GM21390 (cell line): ENCODE results near the gene SHISA7.
"Not testable (repeated sequence)": the region's sequence is repeated elsewhere in the genome, so short reads cannot be mapped to it uniquely, and the experiment has no call there.

ENCODE experiments used
- ATAC-seq: cut with Tn5 transposase; IDR thresholded peaks from one replicate; pipeline ENCODE4 v1.9.1; 2021; ENCODE audit not compliant: unreplicated experiment

The SHISA7 gene

DNA sequence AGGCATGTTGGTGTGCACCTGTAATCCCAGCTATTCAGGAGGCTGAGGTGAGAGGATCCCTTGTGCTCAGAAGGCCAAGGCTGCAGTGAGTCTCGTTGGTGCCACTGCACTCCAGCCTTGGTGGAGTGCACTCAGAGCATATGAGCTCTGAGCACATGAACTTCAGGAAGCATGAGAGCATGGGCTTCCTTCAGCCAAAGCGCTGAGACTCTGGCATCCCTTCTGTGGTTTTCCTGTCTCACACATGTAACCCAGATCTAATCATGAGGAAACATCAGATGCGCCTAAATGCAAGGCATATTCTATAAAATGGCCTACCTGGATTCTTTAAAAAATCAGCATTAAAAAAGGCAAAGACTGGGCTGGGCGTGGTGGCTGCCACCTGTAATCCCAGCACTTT is 21.8 kb downstream of the SHISA7 start:
- ATAC-seq = not testable (repeated sequence)

GRCh38 chr19:55419624-55420236 is 23.4 kb downstream of the SHISA7 start:
- ATAC-seq = no peak

DNA sequence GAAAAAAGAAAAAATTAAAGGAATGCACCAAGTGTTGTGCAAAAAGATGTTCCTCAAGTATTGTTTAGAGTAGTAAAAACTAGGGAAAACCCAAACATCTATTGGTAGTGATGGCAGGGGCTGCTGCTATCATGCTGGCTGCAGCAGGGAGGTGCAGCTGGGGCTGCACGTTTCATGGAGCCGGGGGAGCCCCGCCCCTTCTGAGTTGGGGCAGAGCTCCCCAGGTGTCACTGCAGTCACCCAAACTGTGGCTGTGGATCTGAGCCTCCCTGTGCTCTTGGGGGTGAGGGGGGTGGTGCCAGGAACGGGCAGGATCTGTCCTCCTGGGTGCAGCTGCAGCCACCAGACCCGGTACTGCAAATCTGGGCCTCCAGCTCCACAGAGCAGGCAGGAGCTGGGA is 24.0 kb downstream of the SHISA7 start:
- ATAC-seq = no peak

GRCh38 chr19:55418185-55418584 is 24.9 kb downstream of the SHISA7 start:
- ATAC-seq = no peak

- no peak for ATAC-seq
Observed at GRCh38 chr19:55410168-55410567, 32.9 kb downstream of the SHISA7 start.

- ATAC-seq = not testable (repeated sequence)
Observed at GRCh38 chr19:55409179-55409578, 33.9 kb downstream of the SHISA7 start.

- no peak for ATAC-seq
Observed at GRCh38 chr19:55408533-55408872, 34.6 kb downstream of the SHISA7 start.

GRCh38 chr19:55407800-55408532 is 35.1 kb downstream of the SHISA7 start:
- ATAC-seq = peak; percentile 80

DNA sequence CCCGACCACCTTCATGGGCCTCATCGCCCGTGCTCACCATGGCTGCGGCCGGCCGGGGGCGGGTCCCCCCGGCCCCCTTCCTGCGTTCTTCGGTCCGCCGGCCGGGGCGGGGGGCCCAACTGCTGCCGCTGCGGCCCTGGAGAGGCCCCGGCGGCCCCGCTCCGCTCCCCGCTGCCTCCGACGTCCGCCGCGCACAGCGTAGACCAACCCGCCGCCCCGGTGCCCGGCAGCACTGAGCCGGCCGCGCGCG is 35.6 kb downstream of the SHISA7 start, which contains the start of gene UBE2S:
UBE2S (minus strand) TSS at position 239 of the 250 bp plus-strand sequence; CDS start at position 40, 199 bp downstream.
- ATAC-seq = peak; percentile 17

DNA sequence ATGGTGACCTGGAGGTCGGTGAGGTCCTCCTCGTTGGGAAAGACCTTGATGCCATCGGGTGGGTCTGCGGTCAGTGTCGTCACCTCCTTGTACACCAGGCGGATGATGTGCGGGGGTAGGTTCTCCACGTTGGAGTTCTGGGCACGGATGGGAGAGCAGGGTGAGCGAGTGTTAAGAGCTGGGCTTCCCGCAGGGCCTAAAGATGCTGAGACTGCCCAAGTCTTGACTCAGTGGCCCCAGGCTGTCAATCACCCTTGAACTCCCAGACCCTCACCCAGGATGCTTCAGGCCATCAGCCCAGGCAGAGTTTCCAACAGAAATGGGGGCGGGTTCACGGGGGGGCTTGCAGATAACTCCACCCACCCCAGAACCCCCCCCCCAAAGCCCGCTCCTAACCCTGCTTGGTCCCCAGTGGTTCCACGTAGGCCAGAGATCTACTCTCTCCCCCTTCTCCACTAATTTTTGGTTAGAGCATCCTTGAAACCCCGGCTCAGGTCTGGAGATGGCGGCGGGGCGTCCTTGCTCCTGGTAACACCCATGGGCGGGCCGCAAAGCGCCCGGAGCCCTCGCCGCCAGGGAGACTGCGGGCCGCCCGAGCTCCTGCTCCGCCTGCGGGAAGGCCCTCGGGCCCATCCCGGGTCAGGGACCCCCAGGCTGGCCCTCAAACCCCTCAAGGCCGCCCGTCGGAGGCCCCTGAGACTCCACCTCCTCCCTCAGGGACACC is 36.1 kb downstream of the SHISA7 start:
- ATAC-seq = no peak

DNA sequence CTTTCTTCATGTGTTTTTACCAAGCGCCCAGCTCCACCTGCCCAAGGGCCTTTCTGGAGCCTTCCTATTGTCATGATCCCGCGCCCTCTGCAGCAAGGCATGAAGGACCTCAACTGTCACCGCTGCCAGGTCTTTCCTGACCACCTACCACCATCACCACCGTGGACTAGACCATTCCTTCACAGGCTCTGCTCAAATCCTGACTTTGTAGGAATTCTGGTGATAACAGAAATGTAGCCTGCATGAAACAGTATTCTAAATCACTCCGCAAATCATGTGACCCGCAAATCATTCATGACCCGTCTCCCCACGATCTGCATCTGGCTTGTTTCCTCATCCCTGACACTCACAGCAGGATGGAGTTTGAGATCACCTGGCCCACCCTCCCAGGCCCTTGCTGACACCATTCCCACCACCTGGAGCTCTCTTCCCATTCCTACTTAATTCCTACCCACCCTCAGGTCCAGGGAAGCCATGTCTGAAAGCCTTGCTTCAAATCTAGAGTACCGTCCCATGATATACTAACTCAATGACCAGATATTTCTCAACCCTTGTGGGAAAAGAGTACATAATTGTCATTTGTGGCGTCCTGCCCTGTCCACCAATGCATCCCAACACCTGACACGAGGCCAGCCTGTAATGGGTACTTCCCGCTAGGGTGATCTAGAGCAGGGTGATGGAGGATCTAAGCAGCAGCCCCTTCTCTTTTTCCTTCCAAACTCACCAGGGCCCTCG is 36.8 kb downstream of the SHISA7 start:
- no peak for ATAC-seq

DNA sequence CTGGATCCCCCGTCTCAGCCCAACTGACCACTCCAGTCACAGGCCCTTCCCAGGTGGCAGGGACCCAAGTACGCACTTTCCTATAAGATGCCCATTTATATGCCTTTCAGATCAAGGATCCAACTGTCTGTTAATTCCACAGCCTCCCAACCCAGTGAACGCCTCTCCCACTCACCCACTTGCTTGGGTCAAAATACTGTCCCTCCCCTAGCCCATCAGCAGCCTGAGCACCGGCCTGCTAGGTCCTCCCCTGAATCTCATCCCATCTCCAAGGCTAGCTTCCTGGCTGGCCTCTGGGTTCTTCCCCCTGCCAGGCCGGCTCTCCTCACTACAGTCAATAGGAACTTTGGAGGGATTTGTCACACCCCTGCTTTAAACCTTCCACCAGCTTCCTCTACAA is 37.5 kb downstream of the SHISA7 start:
- ATAC-seq = no peak

DNA sequence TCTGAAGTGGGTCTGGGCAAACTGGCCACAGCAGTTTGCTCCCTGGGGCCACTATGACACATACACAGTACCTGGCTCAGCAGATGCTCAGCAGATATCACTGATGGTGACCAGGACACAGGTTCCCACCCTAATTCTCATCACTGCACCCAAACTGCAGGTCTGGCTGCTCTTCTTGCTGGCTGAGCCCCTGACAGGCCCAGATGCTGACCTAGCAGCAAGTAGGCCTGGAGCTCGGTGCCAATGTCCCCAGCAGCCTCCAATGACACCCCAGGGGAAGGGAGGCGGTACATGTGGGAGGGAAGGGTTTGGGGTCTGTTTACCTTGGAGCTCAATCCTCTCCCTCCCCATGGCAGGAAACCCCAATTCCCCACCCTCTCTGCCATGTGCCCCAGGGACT is 40.6 kb downstream of the SHISA7 start:
- ATAC-seq = no peak

DNA sequence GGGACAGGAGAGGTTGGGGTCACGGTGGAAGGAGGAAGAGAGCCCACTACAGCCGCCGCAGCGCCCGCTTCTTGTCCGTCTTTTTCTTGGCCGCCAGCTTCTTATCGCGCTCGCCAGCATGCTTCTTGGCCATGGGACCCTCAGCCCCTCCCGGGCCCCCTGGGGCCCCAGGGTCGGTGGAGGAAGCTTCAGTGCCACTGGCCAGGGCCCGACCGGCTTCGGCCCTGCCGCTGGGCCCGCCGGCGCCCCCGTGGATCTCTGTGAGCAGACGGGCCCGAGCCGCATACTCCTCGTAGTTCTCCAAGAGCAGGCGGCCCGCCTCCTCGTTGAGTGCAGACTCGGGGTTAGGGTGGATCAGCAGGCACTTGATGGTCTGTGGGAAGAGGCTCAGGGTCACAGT is 41.7 kb downstream of the SHISA7 start:
- ATAC-seq = not testable (repeated sequence)

DNA sequence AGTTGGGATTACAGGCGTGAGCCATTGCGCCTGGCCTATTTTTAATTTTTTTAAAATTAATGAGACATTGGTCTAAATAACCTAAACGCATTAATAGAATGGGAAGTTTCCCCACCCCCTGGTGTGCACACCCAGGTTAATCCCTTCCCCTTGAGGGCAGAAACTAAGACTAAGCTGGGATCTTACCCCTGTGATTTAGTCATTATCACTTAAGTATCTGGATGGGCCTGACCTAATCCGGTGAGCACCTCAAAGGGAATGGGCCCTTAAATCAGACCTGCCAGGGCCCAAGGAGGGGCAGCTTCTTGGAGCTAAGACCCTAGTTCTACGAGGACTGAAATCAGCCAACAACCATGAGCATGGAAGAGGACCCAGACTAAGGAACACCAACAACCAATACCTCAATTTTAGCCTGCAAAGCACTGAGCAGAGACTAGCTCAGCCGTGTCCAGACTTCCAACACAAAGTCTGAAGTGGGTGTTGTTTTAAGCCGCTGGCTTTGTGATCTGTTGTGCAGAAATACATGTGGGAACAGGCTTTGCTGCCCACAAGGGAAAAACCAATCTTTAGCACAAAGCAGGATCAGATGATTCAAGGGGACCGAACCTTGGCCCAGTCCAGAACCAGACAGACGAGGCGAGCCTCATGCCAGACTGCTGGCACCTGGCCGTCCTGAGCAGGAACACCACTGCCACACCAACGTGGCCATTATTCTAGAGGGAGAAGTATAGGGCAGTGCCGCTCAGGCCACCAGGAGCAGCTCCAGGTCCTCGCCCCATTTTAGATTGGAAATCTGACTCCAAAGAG is 42.6 kb downstream of the SHISA7 start:
- no peak for ATAC-seq

DNA sequence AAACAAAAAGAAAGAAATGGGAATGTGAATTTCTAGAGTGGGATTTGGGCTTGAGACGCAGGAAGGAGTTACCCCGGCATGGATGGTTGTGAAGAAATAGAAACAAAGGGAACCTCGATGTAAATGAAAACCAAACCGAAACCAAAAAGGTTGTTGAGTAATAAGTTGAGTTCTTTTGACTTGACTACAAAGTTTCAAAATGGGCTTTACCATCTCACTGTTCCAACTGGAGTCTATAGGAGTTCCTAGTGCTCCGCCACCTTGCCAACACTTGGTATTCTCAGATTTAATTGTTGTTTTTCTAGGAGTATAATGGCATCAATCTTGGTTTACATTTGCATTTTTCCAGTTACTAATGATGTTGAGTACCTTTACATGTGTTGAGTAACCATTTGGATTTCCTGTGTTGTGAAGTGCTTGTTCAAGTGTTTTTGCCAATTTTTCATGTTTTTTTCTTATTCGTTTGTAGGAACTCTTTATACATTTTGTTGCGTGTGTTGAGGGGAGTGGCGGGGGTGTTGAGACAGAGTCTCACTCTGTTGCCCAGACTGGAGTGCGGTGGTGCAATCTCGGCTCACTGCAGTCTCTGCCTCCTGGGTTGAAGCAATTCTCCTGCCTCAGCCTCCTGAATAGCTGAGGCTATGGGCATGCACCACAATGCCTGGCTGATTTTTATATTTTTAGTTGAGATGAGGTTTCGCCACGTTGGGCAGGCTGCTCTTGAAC is 44.7 kb downstream of the SHISA7 start:
- no peak for ATAC-seq

- no peak for ATAC-seq
Observed at GRCh38 chr19:55392820-55393761, 50.0 kb downstream of the SHISA7 start.

DNA sequence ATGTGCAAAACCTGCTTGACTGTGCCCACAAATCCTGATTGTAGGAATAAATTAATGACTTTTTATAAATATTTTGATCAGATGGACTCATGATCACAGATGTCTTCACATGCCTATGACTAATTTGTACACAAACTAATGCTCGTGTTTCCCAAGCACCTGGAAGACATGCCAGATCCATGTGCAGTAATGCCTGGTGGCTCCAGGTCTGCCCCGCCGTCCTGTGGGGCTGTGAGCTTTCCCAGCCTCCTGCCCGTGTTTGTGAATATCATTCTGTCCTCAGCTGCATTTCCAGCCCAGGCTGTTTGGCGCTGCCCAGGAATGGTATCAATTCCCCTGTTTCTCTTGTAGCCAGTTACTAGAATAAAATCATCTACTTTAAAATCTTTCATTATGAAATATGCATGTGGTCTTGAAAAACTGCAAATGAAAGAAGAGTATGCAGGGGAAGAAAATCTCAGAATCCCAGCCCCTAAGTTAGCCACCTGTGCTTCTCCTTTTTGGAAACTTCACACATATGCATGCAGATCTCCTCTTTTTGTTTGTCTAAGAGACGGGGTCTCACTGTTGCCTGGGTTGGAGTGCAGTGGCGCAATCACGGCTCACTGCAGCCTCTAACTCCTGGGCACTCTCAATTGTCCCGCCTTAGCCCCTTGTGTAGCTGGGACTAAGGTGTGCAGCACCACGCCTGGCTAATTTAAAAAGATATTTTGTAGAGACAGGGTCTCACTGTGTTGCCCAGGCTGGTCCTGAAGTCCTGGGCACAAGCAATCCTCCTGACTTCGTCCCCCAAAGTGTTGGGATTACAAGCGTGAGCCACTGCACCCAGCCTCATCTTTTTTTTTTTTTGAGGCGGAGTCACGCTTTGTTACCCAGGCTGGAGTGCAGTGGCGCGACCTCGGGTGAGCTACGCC is 51.1 kb downstream of the SHISA7 start:
- ATAC-seq = no peak
